HL-60/S4 (cell line): ENCODE data around the gene GAPT.
"Not testable (repeated sequence)": the region's sequence is repeated elsewhere in the genome, so short reads cannot be mapped to it uniquely, and the experiment has no call there.

ENCODE experiments used
- in situ Hi-C: fragments of 300-500 bp; cut with MboI; formaldehyde crosslinking; loops from 2 replicates; pipeline ENCODE4 v1.14.3; 2022; ENCODE audit warnings: low sequenced_read_pairs

Gene GAPT

GRCh38 chr5:58499231-58499630 lies 8.0 kb downstream of the GAPT start:
- in situ Hi-C loops, result loop anchor here (10.0 kb wide), 1 partner anchor 66 kb away; no protein-coding TSS in a partner anchor

GRCh38 chr5:58499941-58500340 lies 8.7 kb downstream of the GAPT start:
- in situ Hi-C loops, result loop anchor here (10.0 kb wide), 1 partner anchor 65 kb away; no protein-coding TSS in a partner anchor

GRCh38 chr5:58501778-58502417 lies 10.7 kb downstream of the GAPT start:
- in situ Hi-C loops, result no loop called here

GRCh38 chr5:58503390-58504046 lies 12.3 kb downstream of the GAPT start:
- in situ Hi-C loops, result no loop called here

GRCh38 chr5:58504766-58505165 lies 13.5 kb downstream of the GAPT start:
- in situ Hi-C loops, result no loop called here

- in situ Hi-C loops, result no loop called here
Observed at GRCh38 chr5:58505502-58505901, 14.3 kb downstream of the GAPT start.

- in situ Hi-C loops, result no loop called here
Observed at GRCh38 chr5:58505971-58506640, 14.9 kb downstream of the GAPT start.

GRCh38 chr5:58507715-58508114 lies 16.5 kb downstream of the GAPT start:
- in situ Hi-C loops, result no loop called here

GRCh38 chr5:58517198-58517597 lies 26.0 kb downstream of the GAPT start:
- in situ Hi-C loops, result no loop called here

GRCh38 chr5:58523956-58524355 lies 32.7 kb downstream of the GAPT start:
- in situ Hi-C loops, result no loop called here

GRCh38 chr5:58524571-58524970 lies 33.3 kb downstream of the GAPT start:
- in situ Hi-C loops, result no loop called here

- in situ Hi-C loops, result no loop called here
Observed at GRCh38 chr5:58530942-58531490, 39.8 kb downstream of the GAPT start.

- in situ Hi-C loops, result not testable (repeated sequence)
Observed at GRCh38 chr5:58541935-58542334, 50.7 kb downstream of the GAPT start.

- in situ Hi-C loops, result no loop called here
Observed at GRCh38 chr5:58542709-58543108, 51.5 kb downstream of the GAPT start.

GRCh38 chr5:58543723-58544122 lies 52.5 kb downstream of the GAPT start:
- in situ Hi-C loops, result no loop called here

GRCh38 chr5:58544195-58544594 lies 53.0 kb downstream of the GAPT start:
- in situ Hi-C loops, result no loop called here

- in situ Hi-C loops, result no loop called here
Observed at GRCh38 chr5:58544926-58545325, 53.7 kb downstream of the GAPT start.

- in situ Hi-C loops, result no loop called here
Observed at GRCh38 chr5:58545912-58546311, 54.7 kb downstream of the GAPT start.
